ENCODE results near the gene TCF23. TPM values are rescaled to one million over a fixed set of nuclear protein-coding genes. Genes with fewer than 3 reads are reported as not detected.
A peak's percentile ranks its signal among the peaks of the same experiment; 100 is the strongest.
"Not testable (repeated sequence)": the region's sequence is repeated elsewhere in the genome, so short reads cannot be mapped to it uniquely, and the experiment has no call there.

TCF23 gene
- total RNA-seq, 4 donors from 2014 or later, result 0.13 TPM; not detected in 3

DNA sequence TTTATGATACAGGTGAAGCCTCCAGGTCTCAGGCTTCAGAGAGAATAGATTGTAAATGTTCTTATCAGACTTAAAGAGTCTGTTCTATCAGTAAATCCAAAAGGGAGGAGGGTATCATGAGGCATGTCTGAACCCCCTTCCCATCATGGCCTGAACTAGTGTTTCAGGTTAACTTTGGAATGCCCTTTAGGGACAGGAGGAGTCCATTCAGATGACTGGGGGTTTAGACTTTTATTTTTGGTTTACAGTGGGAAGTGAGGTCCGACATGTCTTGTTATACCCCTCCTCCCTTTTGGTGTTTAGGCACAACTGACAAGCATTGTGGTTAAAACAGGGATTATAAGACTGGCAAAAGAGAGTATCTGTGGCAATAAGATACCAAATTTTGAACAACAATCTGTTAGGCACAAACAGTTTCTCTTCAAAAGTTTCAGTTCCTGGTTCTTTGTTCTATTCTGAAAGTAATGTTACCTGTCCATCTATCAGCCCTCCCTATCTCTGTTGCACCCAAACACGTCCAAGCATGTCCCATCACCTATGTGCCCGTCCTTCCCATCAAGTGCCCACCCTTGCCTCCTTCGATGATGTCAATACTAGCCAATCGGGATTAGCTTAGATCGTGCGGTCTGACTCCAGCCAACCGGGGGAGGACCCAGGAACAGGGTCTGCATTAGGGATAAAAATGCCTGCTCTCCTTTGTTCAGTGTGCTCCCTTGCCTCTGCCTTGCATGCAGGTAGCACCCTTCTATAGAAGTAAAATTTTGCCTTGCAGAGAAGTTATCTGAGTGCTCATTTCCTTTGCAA lies 16.4 kb downstream of the TCF23 start:
- Histone ChIP-seq H3K36me3 (no peaks in the 10 kb centered on the region), H3K4me1 (peaks cover 0 to 6% of the 10 kb centered on the region in 2 donors), H3K27ac (no peak overlapping the region), H3K4me3 (replicated peaks in 1 of 3) (no peak overlapping the region), H3K9me3 (no peaks in the 10 kb centered on the region), H3K27me3 (no peaks in the 10 kb centered on the region)
- 87 to 92% methylated on average over 8 of the region's 8 CpGs for WGBS, 2 donors
- intact Hi-C loops (cut with DNase I), result no loop called here
- no peak for TF ChIP-seq POLR2A (IDR thresholded peaks at IDR 0.05)
- no peak for DNase-seq

- Histone ChIP-seq H3K27me3 (no peaks in the 10 kb centered on the region), H3K4me1 (peaks cover 0 to 14% of the 10 kb centered on the region in 2 donors), H3K9me3 (no peaks in the 10 kb centered on the region), H3K27ac (no peak overlapping the region), H3K36me3 (no peaks in the 10 kb centered on the region), H3K4me3 (replicated peaks in 1 of 3) (no peak overlapping the region)
- peak; percentile 12 to 15 for DNase-seq
- no peak for TF ChIP-seq POLR2A (IDR thresholded peaks at IDR 0.05)
- WGBS, 2 donors, result 73 to 81% methylated on average over 6 of the region's 6 CpGs
- intact Hi-C loops (cut with DNase I), result no loop called here
Observed at GRCh38 chr2:27170581-27171337, 22.0 kb downstream of the TCF23 start.

DNA sequence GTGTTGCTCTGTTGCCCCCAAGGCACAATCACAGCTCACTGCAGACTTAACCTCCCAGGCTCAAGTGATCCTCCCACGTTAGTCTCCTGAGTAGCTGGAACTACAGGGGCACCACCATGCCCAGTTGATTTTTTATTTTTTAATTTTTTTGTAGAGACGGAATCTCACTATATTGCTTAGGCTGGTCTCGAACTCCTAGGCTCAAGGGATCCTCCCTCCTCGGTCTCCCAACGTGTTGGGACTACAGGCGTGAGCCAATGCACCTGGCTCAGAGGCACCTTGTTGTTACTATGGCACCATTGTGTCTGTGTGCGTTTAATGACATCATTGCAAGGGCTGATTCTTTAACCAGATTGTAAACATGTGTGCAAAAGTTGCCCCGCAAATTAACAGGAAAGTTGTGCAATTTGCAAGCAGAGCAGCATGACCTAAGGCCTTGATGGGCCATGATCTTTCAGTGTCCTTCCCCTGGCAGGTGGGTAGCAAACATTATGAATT lies 22.6 kb downstream of the TCF23 start:
- Histone ChIP-seq H3K27ac (no peak overlapping the region), H3K36me3 (no peaks in the 10 kb centered on the region), H3K27me3 (no peaks in the 10 kb centered on the region), H3K9me3 (no peaks in the 10 kb centered on the region), H3K4me3 (replicated peaks in 1 of 3) (no peak overlapping the region), H3K4me1 (peaks cover 0 to 14% of the 10 kb centered on the region in 2 donors)
- 83 to 87% methylated on average over 8 of the region's 8 CpGs for WGBS, 2 donors
- TF ChIP-seq, protein P1, sequence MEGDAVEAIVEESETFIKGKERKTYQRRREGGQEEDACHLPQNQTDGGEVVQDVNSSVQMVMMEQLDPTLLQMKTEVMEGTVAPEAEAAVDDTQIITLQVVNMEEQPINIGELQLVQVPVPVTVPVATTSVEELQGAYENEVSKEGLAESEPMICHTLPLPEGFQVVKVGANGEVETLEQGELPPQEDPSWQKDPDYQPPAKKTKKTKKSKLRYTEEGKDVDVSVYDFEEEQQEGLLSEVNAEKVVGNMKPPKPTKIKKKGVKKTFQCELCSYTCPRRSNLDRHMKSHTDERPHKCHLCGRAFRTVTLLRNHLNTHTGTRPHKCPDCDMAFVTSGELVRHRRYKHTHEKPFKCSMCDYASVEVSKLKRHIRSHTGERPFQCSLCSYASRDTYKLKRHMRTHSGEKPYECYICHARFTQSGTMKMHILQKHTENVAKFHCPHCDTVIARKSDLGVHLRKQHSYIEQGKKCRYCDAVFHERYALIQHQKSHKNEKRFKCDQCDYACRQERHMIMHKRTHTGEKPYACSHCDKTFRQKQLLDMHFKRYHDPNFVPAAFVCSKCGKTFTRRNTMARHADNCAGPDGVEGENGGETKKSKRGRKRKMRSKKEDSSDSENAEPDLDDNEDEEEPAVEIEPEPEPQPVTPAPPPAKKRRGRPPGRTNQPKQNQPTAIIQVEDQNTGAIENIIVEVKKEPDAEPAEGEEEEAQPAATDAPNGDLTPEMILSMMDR (IDR thresholded peaks at IDR 0.05), result no peak
- no peak for TF ChIP-seq POLR2A (IDR thresholded peaks at IDR 0.05)
- intact Hi-C loops (cut with DNase I), result no loop called here
- no peak for DNase-seq

DNA sequence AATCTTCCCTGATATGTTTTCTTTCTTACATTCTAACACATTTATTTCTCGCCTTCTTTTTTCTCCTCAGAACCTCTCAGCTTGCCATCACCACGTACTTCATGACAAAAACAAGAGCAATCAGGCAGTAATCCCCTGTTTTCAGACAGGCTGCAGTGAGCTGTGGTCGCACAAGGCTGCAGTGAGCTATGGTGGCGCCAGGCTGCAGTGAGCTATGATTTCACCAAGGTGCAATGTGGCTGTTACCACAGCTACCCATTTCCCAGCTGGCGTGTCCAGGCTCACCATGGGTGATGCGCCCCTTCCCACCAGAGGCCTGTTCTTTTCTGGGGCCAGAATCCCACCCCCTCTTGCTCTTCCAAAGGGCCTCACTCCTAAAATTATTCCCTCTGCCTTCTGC lies 25.8 kb downstream of the TCF23 start:
- no peak for TF ChIP-seq POLR2A (IDR thresholded peaks at IDR 0.05)
- TF ChIP-seq, protein P1 (IDR thresholded peaks at IDR 0.05), result no peak
- Histone ChIP-seq H3K36me3 (no peaks in the 10 kb centered on the region), H3K4me3 (replicated peaks in 1 of 3) (no peak overlapping the region), H3K9me3 (no peaks in the 10 kb centered on the region), H3K27ac (no peak overlapping the region), H3K4me1 (peaks cover 0 to 15% of the 10 kb centered on the region in 2 donors), H3K27me3 (no peaks in the 10 kb centered on the region)
- DNase-seq, result no peak
- WGBS, 2 donors, result 67 to 73% methylated on average over 6 of the region's 6 CpGs
- intact Hi-C loops (cut with DNase I), result no loop called here

DNA sequence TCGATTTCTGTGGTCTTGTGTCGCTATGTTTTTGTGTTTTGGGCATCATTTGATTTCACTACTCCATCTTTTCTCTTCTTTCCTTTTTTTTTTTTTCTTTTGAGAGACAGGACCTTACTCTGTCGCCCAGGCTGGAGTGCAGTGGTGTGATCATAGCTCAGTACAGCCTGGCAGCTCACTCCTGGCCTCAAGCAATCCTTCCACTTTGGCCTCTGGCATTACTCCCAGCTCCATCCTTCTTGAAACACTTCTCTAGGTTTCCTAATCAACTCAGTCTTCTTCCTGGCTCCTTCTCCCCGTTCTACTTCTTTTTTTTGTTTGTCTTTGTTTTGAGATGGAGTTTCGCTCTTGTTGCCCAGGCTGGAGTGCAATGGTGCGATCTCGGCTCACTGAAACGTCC lies 26.5 kb downstream of the TCF23 start:
- H3K27me3 ChIP-seq, result no peaks in the 10 kb centered on the region
- H3K27ac ChIP-seq, result no peak overlapping the region
- peaks cover 0 to 14% of the 10 kb centered on the region in 2 donors for H3K4me1 ChIP-seq
- no peaks in the 10 kb centered on the region for H3K36me3 ChIP-seq
- 48 to 62% methylated on average over 8 of the region's 8 CpGs for WGBS, 2 donors
- no peak overlapping the region for H3K4me3 ChIP-seq (replicated peaks in 1 of 3)
- intact Hi-C loops (cut with DNase I), result no loop called here
- peak; percentile 37 to 44 for DNase-seq
- no peaks in the 10 kb centered on the region for H3K9me3 ChIP-seq
- no peak for TF ChIP-seq POLR2A (IDR thresholded peaks at IDR 0.05)
- TF ChIP-seq, protein P1 (IDR thresholded peaks at IDR 0.05), result no peak

DNA sequence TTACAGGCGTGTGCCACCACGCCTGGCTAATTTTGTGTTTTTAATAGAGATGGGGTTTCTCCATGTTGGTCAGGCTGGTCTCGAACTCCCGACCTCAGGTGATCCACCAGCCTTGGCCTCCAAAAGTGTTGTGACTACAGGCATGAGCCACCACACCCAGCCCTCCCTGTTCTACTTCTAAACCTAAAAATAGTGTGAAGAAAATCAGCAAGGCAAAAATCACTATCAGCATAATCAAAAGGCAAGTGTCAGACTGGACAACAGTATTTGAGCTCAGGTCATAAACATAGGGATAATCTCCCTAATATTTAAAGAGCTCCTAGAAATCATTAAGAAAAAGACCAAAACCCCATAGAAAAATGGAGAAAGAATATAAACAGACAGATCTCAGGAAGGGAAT lies 27.0 kb downstream of the TCF23 start:
- intact Hi-C loops (cut with DNase I); H3K9me3 ChIP-seq; DNase-seq; H3K27ac ChIP-seq; H3K4me3 ChIP-seq (replicated peaks in 1 of 3); H3K27me3 ChIP-seq; H3K36me3 ChIP-seq: not testable (repeated sequence)
- H3K4me1 ChIP-seq, result peaks cover 0 to 12% of the 10 kb centered on the region in 2 donors
- 75 to 82% methylated on average over 4 of the region's 4 CpGs for WGBS, 2 donors

All from thyroid gland (tissue), 4 donors.